DOHH2 (cell line): Measurements from ENCODE around the gene NEMP1.

Experiments used
- EZH2phosphoT487 ChIP-seq: fragments of 200-600 bp; sonication (generic); IDR thresholded peaks from 2 replicates; pipeline ENCODE4 v1.6.1; 2017; ENCODE audit warnings: borderline replicate concordance, mild to moderate bottlenecking, antibody characterized with exemption, low read length, moderate library complexity, mixed read lengths
- TF ChIP-seq, protein P1 (sequence below): fragments of 200-600 bp; sonication (generic); IDR thresholded peaks from one replicate; pipeline ENCODE4 v1.5.1; 2014; ENCODE audit warnings: antibody characterized with exemption, mild to moderate bottlenecking, low read depth, low read length; ENCODE audit not compliant: poor library complexity, severe bottlenecking

DNA sequence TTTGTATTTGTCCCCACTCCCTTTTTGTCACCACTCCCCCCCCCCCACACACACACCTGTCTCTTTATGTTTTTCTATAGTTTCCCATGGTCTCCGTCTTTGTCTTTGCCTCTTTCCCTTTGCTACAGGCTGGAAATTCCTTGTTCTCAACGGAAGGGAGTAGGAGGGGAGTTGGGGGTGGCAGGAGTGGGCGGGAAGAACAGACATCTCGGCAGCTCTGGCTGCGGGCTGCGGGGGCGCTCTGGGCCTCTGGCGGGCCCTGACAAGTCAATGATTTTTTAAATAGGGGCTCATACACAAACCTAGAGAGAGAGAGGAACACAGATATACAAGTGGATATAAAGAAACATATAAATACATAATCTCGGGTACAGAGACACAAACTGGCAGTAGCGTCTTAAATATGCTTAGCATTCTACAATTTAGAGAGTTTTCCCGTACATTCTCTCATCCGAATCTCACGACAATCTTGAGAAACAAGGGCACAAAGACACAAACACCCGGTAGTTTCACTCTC, 8.0 kb upstream of the NEMP1 start:
- TF ChIP-seq, protein P1, sequence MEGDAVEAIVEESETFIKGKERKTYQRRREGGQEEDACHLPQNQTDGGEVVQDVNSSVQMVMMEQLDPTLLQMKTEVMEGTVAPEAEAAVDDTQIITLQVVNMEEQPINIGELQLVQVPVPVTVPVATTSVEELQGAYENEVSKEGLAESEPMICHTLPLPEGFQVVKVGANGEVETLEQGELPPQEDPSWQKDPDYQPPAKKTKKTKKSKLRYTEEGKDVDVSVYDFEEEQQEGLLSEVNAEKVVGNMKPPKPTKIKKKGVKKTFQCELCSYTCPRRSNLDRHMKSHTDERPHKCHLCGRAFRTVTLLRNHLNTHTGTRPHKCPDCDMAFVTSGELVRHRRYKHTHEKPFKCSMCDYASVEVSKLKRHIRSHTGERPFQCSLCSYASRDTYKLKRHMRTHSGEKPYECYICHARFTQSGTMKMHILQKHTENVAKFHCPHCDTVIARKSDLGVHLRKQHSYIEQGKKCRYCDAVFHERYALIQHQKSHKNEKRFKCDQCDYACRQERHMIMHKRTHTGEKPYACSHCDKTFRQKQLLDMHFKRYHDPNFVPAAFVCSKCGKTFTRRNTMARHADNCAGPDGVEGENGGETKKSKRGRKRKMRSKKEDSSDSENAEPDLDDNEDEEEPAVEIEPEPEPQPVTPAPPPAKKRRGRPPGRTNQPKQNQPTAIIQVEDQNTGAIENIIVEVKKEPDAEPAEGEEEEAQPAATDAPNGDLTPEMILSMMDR, result peak; percentile 71
- no peak for TF ChIP-seq EZH2phosphoT487
